Muscle layer of colon (tissue), 2 donors: ENCODE data around the gene ZNF385B.

Experiments used
- H3K27ac ChIP-seq: one replicate; pipeline ENCODE4 v1.7.0; 2013; ENCODE audit warnings: low read depth, mild to moderate bottlenecking, low read length, moderate library complexity
- H3K27me3 ChIP-seq, 2 donors: one replicate each; pipeline ENCODE4 v1.7.0; 2013; ENCODE audit warnings: low read length in 2 of 2, mild to moderate bottlenecking in 2 of 2; ENCODE audit not compliant: insufficient read depth in 2 of 2, control insufficient read depth in 1 of 2
- H3K36me3 ChIP-seq: one replicate; pipeline ENCODE4 v1.7.0; 2013; ENCODE audit warnings: mild to moderate bottlenecking, low read length; ENCODE audit not compliant: insufficient read depth
- H3K4me1 ChIP-seq: one replicate; pipeline ENCODE4 v1.7.0; 2013; ENCODE audit warnings: mild to moderate bottlenecking, low read length; ENCODE audit not compliant: insufficient read depth
- H3K4me3 ChIP-seq, 2 donors: one replicate each; pipeline ENCODE4 v1.7.0; 2013; ENCODE audit warnings: low read length in 2 of 2, low read depth in 1 of 2, mild to moderate bottlenecking in 1 of 2, moderate library complexity in 1 of 2
- H3K9ac ChIP-seq: one replicate; pipeline ENCODE4 v1.7.0; 2013; ENCODE audit warnings: low read length
- H3K9me3 ChIP-seq: one replicate; pipeline ENCODE4 v1.7.0; 2013; ENCODE audit warnings: mild to moderate bottlenecking, low read length
- donor health status: abdominal sarcoma.
- donor health status: Adenocarcinoma of cecum.

The ZNF385B gene

GRCh38 chr2:179614121-179614520, 247.3 kb downstream of the ZNF385B start:
- H3K36me3 ChIP-seq = no peaks in the 10 kb centered on the region
- no peaks in the 10 kb centered on the region for H3K9me3 ChIP-seq
- no peak overlapping the region for H3K9ac ChIP-seq
- no peak overlapping the region for H3K4me3 ChIP-seq
- H3K27me3 ChIP-seq = no peaks in the 10 kb centered on the region
- no peak overlapping the region for H3K27ac ChIP-seq
- peaks cover 14% of the 10 kb centered on the region for H3K4me1 ChIP-seq

GRCh38 chr2:179613701-179614100, 247.7 kb downstream of the ZNF385B start:
- H3K4me1 ChIP-seq = peaks cover 14% of the 10 kb centered on the region
- H3K27me3 ChIP-seq = no peaks in the 10 kb centered on the region
- no peak overlapping the region for H3K27ac ChIP-seq
- H3K4me3 ChIP-seq = no peak overlapping the region
- no peaks in the 10 kb centered on the region for H3K36me3 ChIP-seq
- H3K9ac ChIP-seq = no peak overlapping the region
- no peaks in the 10 kb centered on the region for H3K9me3 ChIP-seq

- no peak overlapping the region for H3K4me3 ChIP-seq
- H3K9ac ChIP-seq = no peak overlapping the region
- peaks cover 14% of the 10 kb centered on the region for H3K4me1 ChIP-seq
- H3K27me3 ChIP-seq = no peaks in the 10 kb centered on the region
- H3K27ac ChIP-seq = no peak overlapping the region
- no peaks in the 10 kb centered on the region for H3K36me3 ChIP-seq
- H3K9me3 ChIP-seq = no peaks in the 10 kb centered on the region
These were observed 248.1 kb downstream of the ZNF385B start for GRCh38 chr2:179613299-179613651.

GRCh38 chr2:179612591-179613298, 248.7 kb downstream of the ZNF385B start:
- H3K9ac ChIP-seq = no peak overlapping the region
- H3K36me3 ChIP-seq = no peaks in the 10 kb centered on the region
- H3K27ac ChIP-seq = no peak overlapping the region
- no peaks in the 10 kb centered on the region for H3K27me3 ChIP-seq
- peaks cover 14% of the 10 kb centered on the region for H3K4me1 ChIP-seq
- H3K9me3 ChIP-seq = no peaks in the 10 kb centered on the region
- H3K4me3 ChIP-seq = no peak overlapping the region

GRCh38 chr2:179612108-179612507, 249.3 kb downstream of the ZNF385B start:
- no peaks in the 10 kb centered on the region for H3K27me3 ChIP-seq
- H3K9ac ChIP-seq = no peak overlapping the region
- H3K4me1 ChIP-seq = peaks cover 14% of the 10 kb centered on the region
- no peak overlapping the region for H3K4me3 ChIP-seq
- H3K27ac ChIP-seq = no peak overlapping the region
- H3K36me3 ChIP-seq = no peaks in the 10 kb centered on the region
- no peaks in the 10 kb centered on the region for H3K9me3 ChIP-seq

- Histone ChIP-seq H3K27ac (no peak overlapping the region), H3K4me1 (no peaks in the 10 kb centered on the region), H3K9ac (no peak overlapping the region), H3K4me3 (no peak overlapping the region), H3K36me3 (no peaks in the 10 kb centered on the region), H3K27me3 (no peaks in the 10 kb centered on the region), H3K9me3 (no peaks in the 10 kb centered on the region)
These were observed 255.3 kb downstream of the ZNF385B start for GRCh38 chr2:179606141-179606540.

GRCh38 chr2:179605341-179605740, 256.1 kb downstream of the ZNF385B start:
- H3K9me3 ChIP-seq = no peaks in the 10 kb centered on the region
- no peak overlapping the region for H3K4me3 ChIP-seq
- no peaks in the 10 kb centered on the region for H3K27me3 ChIP-seq
- no peaks in the 10 kb centered on the region for H3K36me3 ChIP-seq
- no peak overlapping the region for H3K27ac ChIP-seq
- no peaks in the 10 kb centered on the region for H3K4me1 ChIP-seq
- H3K9ac ChIP-seq = no peak overlapping the region

- Histone ChIP-seq H3K9me3 (no peaks in the 10 kb centered on the region), H3K27ac (no peak overlapping the region), H3K36me3 (no peaks in the 10 kb centered on the region), H3K27me3 (no peaks in the 10 kb centered on the region), H3K4me3 (no peak overlapping the region), H3K4me1 (no peaks in the 10 kb centered on the region), H3K9ac (no peak overlapping the region)
These were observed 256.8 kb downstream of the ZNF385B start for GRCh38 chr2:179604598-179604997.

- Histone ChIP-seq H3K4me3 (no peak overlapping the region), H3K4me1 (no peaks in the 10 kb centered on the region), H3K27ac (no peak overlapping the region), H3K36me3 (no peaks in the 10 kb centered on the region), H3K9me3 (no peaks in the 10 kb centered on the region), H3K9ac (no peak overlapping the region), H3K27me3 (no peaks in the 10 kb centered on the region)
These were observed 259.0 kb downstream of the ZNF385B start for GRCh38 chr2:179602452-179602851.

GRCh38 chr2:179596018-179596417, 265.4 kb downstream of the ZNF385B start:
- Histone ChIP-seq H3K9me3 (no peaks in the 10 kb centered on the region), H3K27ac (no peak overlapping the region), H3K36me3 (no peaks in the 10 kb centered on the region)

GRCh38 chr2:179595284-179595683, 266.1 kb downstream of the ZNF385B start:
- Histone ChIP-seq H3K4me1 (no peaks in the 10 kb centered on the region), H3K27me3 (no peaks in the 10 kb centered on the region), H3K9me3 (no peaks in the 10 kb centered on the region), H3K4me3 (no peak overlapping the region), H3K27ac (no peak overlapping the region), H3K36me3 (no peaks in the 10 kb centered on the region), H3K9ac (no peak overlapping the region)

More at GRCh38 chr2:179596018-179596417, 265.4 kb downstream of the ZNF385B start:
- H3K4me1 ChIP-seq = no peaks in the 10 kb centered on the region
- H3K9ac ChIP-seq = no peak overlapping the region
- no peak overlapping the region for H3K4me3 ChIP-seq
- no peaks in the 10 kb centered on the region for H3K27me3 ChIP-seq
